CD1c-positive myeloid dendritic cell (primary cell): ENCODE results near the gene TNKS1BP1.
"Not testable (repeated sequence)": the region's sequence is repeated elsewhere in the genome, so short reads cannot be mapped to it uniquely, and the experiment has no call there.

Experiments used
- DNase-seq: peaks from one replicate; pipeline ENCODE4 v3.0.0-alpha.2; 2016; ENCODE audit errors: extremely low spot score

TNKS1BP1 gene

GRCh38 chr11:57353446-57353845 is 28.7 kb upstream of the TNKS1BP1 start:
- no peak for DNase-seq

GRCh38 chr11:57353036-57353435 is 28.3 kb upstream of the TNKS1BP1 start:
- DNase-seq: no peak

- DNase-seq: peak; percentile 63
Observed at GRCh38 chr11:57349491-57350274, 24.9 kb upstream of the TNKS1BP1 start.

GRCh38 chr11:57348636-57349313 is 24.0 kb upstream of the TNKS1BP1 start:
- DNase-seq: no peak

- no peak for DNase-seq
Observed at GRCh38 chr11:57348052-57348451, 23.3 kb upstream of the TNKS1BP1 start.

- DNase-seq: no peak
Observed at GRCh38 chr11:57347336-57347735, 22.6 kb upstream of the TNKS1BP1 start.

- peak; percentile 84 for DNase-seq
Observed at GRCh38 chr11:57345555-57346211, 20.9 kb upstream of the TNKS1BP1 start.

GRCh38 chr11:57344826-57345225 is 20.1 kb upstream of the TNKS1BP1 start:
- DNase-seq: no peak

GRCh38 chr11:57343825-57344224 is 19.1 kb upstream of the TNKS1BP1 start:
- no peak for DNase-seq

GRCh38 chr11:57342702-57343101 is 17.9 kb upstream of the TNKS1BP1 start:
- no peak for DNase-seq

- DNase-seq: no peak
Observed at GRCh38 chr11:57341250-57341808, 16.6 kb upstream of the TNKS1BP1 start.

GRCh38 chr11:57340039-57340615 is 15.4 kb upstream of the TNKS1BP1 start:
- no peak for DNase-seq

- DNase-seq: no peak
Observed at GRCh38 chr11:57339328-57339727, 14.6 kb upstream of the TNKS1BP1 start.

GRCh38 chr11:57338142-57338541 is 13.4 kb upstream of the TNKS1BP1 start, which contains the start of gene P2RX3:
Gene P2RX3, plus strand, starts transcription at chr11:57338352. Its CDS starts 199 bp downstream, at chr11:57338551.
- no peak for DNase-seq

GRCh38 chr11:57336856-57337255 is 12.1 kb upstream of the TNKS1BP1 start:
- not testable (repeated sequence) for DNase-seq

GRCh38 chr11:57336111-57336666 is 11.4 kb upstream of the TNKS1BP1 start:
- no peak for DNase-seq

- peak; percentile 82 for DNase-seq
Observed at GRCh38 chr11:57335343-57336110, 10.8 kb upstream of the TNKS1BP1 start, which contains the start of gene SSRP1. Gene SSRP1, minus strand, starts transcription at chr11:57335892. Its CDS starts 771 bp downstream, at chr11:57335121.

GRCh38 chr11:57335023-57335342 is 10.2 kb upstream of the TNKS1BP1 start:
- DNase-seq: no peak

- no peak for DNase-seq
Observed at GRCh38 chr11:57332694-57333440, 8.1 kb upstream of the TNKS1BP1 start.

- no peak for DNase-seq
Observed at GRCh38 chr11:57331720-57332119, 7.0 kb upstream of the TNKS1BP1 start.
